ENCODE data around the gene PTEN. TPM values are rescaled to one million over a fixed set of nuclear protein-coding genes. Genes with fewer than 3 reads are reported as not detected.
A peak's percentile ranks its signal among the peaks of the same experiment; 100 is the strongest.

Gene PTEN
- total RNA-seq = 100 to 1,000 TPM in 1 of 4 donors, 10 to 100 TPM in 3; 27.9 to 131 (median 68.1) TPM

- 0% methylated on average over 4 to 13 of the region's 89 CpGs for WGBS, 2 donors
- Histone ChIP-seq H3K36me3 (no peaks in the 10 kb centered on the region), H3K27ac (peak within 1 kb of the TSS; percentile 96 to 99 (median 98)), H3K27me3 (no peaks in the 10 kb centered on the region), H3K9me3 (no peaks in the 10 kb centered on the region), H3K4me1 (peaks cover 4 to 32% (median 10%) of the 10 kb centered on the region in 3 donors), H3K4me3 (peak within 1 kb of the TSS; percentile 69 to 97 (median 92))
- TF ChIP-seq, protein P1, sequence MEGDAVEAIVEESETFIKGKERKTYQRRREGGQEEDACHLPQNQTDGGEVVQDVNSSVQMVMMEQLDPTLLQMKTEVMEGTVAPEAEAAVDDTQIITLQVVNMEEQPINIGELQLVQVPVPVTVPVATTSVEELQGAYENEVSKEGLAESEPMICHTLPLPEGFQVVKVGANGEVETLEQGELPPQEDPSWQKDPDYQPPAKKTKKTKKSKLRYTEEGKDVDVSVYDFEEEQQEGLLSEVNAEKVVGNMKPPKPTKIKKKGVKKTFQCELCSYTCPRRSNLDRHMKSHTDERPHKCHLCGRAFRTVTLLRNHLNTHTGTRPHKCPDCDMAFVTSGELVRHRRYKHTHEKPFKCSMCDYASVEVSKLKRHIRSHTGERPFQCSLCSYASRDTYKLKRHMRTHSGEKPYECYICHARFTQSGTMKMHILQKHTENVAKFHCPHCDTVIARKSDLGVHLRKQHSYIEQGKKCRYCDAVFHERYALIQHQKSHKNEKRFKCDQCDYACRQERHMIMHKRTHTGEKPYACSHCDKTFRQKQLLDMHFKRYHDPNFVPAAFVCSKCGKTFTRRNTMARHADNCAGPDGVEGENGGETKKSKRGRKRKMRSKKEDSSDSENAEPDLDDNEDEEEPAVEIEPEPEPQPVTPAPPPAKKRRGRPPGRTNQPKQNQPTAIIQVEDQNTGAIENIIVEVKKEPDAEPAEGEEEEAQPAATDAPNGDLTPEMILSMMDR (IDR thresholded peaks at IDR 0.05) = no peak
- TF ChIP-seq POLR2A (IDR thresholded peaks at IDR 0.05) = peak in 3 of 4 donors; percentile 53 to 94 (median 93)
- intact Hi-C loops (cut with DNase I) = loop anchor here (10.0 kb wide), 1 partner anchor 692 kb away; no protein-coding TSS in a partner anchor
- DNase-seq = peak; percentile 76
These were observed at the start of gene PTEN, which contains the start of gene KLLN for GRCh38 chr10:87863053-87863943. Gene PTEN, plus strand, starts transcription at chr10:87863625. Its CDS starts 845 bp downstream, at chr10:87864470. Gene KLLN, minus strand, starts transcription at chr10:87863533. Its CDS starts 1,046 bp downstream, at chr10:87862487.

GRCh38 chr10:87816163-87816897 lies 47.1 kb upstream of the PTEN start:
- Histone ChIP-seq H3K27ac (no peak overlapping the region), H3K9me3 (no peaks in the 10 kb centered on the region), H3K36me3 (peaks cover 0 to 26% (median 6%) of the 10 kb centered on the region in 3 donors), H3K4me3 (peak overlapping the region in 3 of 4 donors; percentile 62 to 95 (median 80)), H3K4me1 (peaks cover 8 to 43% (median 18%) of the 10 kb centered on the region in 3 donors), H3K27me3 (no peaks in the 10 kb centered on the region)
- intact Hi-C loops (cut with DNase I) = no loop called here
- DNase-seq = no peak
- TF ChIP-seq, protein P1 (IDR thresholded peaks at IDR 0.05) = peak in 2 of 6 experiments; percentile 16 to 40
- TF ChIP-seq POLR2A (IDR thresholded peaks at IDR 0.05) = no peak
- 59 to 65% methylated on average over 9 of the region's 9 CpGs for WGBS, 2 donors

DNA sequence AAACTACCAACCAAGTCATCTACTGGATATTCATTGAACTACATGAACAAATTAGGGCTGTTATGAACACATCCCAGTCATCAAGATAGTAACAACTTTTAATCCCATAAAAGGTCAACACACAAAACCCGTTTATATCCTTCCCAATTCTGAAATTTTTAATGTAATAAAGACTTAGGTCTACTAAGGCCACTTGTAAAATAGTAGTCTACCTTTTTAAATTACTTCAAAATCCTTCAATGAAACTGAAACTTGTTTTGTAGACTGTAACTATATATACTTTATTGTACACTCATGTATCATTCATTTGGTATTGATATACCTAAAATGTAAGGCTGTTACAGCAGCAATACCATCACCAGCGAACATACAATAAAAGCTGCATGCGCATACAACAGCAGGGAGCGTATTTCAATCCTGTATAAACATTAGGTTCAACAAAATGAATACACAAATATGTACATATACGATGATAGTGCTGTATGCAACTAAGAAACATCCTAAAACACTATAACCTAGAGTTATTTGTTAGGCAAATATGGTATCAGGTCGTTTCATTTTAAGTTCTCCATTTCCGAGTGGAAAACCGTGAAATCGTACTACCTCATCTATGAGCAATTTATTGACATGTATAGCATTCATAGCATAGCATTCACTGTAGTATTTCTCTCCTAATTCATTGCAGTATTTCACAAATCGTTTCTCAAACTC lies 46.4 kb upstream of the PTEN start:
- Histone ChIP-seq H3K27me3 (no peaks in the 10 kb centered on the region), H3K36me3 (peaks cover 0 to 19% (median 4%) of the 10 kb centered on the region in 3 donors), H3K4me3 (peak overlapping the region; percentile 62 to 95 (median 74)), H3K9me3 (no peaks in the 10 kb centered on the region), H3K27ac (peak overlapping the region; percentile 89 to 97 (median 90)), H3K4me1 (peaks cover 8 to 43% (median 18%) of the 10 kb centered on the region in 3 donors)
- no peak for TF ChIP-seq POLR2A (IDR thresholded peaks at IDR 0.05)
- TF ChIP-seq, protein P1 (IDR thresholded peaks at IDR 0.05) = peak in 1 of 6 experiments; percentile 8
- intact Hi-C loops (cut with DNase I) = no loop called here
- WGBS, 2 donors = 14 to 16% methylated on average over 10 of the region's 10 CpGs
- no peak for DNase-seq

- intact Hi-C loops (cut with DNase I) = no loop called here
- peak; percentile 36 for DNase-seq
- Histone ChIP-seq H3K36me3 (peaks cover 0 to 11% (median 0%) of the 10 kb centered on the region in 3 donors), H3K9me3 (no peaks in the 10 kb centered on the region), H3K4me3 (peak within 1 kb of the TSS; percentile 62 to 95 (median 74)), H3K27me3 (no peaks in the 10 kb centered on the region), H3K4me1 (peaks cover 8 to 43% (median 18%) of the 10 kb centered on the region in 3 donors), H3K27ac (peak within 1 kb of the TSS; percentile 89 to 97 (median 90))
- TF ChIP-seq, protein P1 (IDR thresholded peaks at IDR 0.05) = peak in 3 of 6 experiments; percentile 12 to 33 (median 19)
- TF ChIP-seq POLR2A (IDR thresholded peaks at IDR 0.05) = peak in 1 of 4 donors; percentile 78
- WGBS, 2 donors = 0 to 1% methylated on average over 24 to 31 of the region's 60 CpGs
These were observed 45.6 kb upstream of the PTEN start, which contains the start of gene ATAD1 for GRCh38 chr10:87817609-87818504. Gene ATAD1, minus strand, starts transcription at chr10:87818226. Its CDS starts 3,627 bp downstream, at chr10:87814599.

Measured in esophagus squamous epithelium (tissue), 5 donors.